Measurements from ENCODE around the gene CHST7. TPM values are rescaled to one million over a fixed set of nuclear protein-coding genes. Genes with fewer than 3 reads are reported as not detected.

The CHST7 gene
- total and polyA plus RNA-seq, 10 of the 15 experiments (the other 5 are each of a cell fraction or from before 2014, with no cell fraction given): 0.58 to 11.0 (median 5.4) TPM

DNA sequence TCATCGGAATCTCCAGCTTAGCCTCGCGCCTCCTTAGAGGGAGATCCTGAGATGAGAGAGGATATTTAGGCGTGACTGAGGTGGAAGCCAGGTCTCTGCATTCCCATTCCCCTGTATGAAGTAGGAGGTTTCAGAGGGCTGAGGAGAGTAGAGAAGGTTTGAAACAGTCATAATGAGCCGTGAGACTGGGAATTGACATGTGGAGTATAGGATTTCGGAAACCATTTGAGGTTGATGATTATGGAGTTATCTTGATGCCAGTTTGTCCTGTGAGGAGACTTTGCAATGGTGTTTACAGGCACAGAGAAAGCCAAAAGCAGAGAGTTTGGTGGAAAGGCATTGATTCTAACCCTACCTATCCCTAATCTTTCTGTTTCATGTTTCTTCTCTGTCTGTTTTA lies 2.0 kb downstream of the CHST7 start:
- BruUV-seq (replicated peaks): no TSS peak
- Histone ChIP-seq H3K9ac (ENCODE audit: control insufficient read depth, insufficient read depth, low read length) (peak overlapping the region; percentile 61), H3K4me3 (peak overlapping the region; percentile 69), H3K4me2 (ENCODE audit: control insufficient read depth, insufficient read depth) (peak overlapping the region; percentile 75), H3K4me1 (ENCODE audit: control insufficient read depth, insufficient read depth, low read length) (peaks cover 26% of the 10 kb centered on the region), H4K20me1 (ENCODE audit: control insufficient read depth, insufficient read depth) (no peaks in the 10 kb centered on the region), H3K27me3 (replicated peaks in 1 of 2; ENCODE audit: control insufficient read depth in 2 of 2, insufficient read depth in 2 of 2, low read length in 1 of 2) (no peaks in the 10 kb centered on the region), H3K36me3 (ENCODE audit: control insufficient read depth in 2 of 2, insufficient read depth in 2 of 2, low read length in 1 of 2) (no peaks in the 10 kb centered on the region; a peak in 1 of 4 replicates), H3K9me3 (replicated peaks; ENCODE audit: control insufficient read depth, insufficient read depth, low read length) (no peaks in the 10 kb centered on the region), H3K27ac (ENCODE audit: control insufficient read depth, insufficient read depth) (peak overlapping the region; percentile 80), H3K79me2 (ENCODE audit: control insufficient read depth, insufficient read depth, low read length) (peaks cover 42% of the 10 kb centered on the region), H2AFZ (ENCODE audit: control insufficient read depth, low read depth, low read length) (no peak overlapping the region)
- DNase-seq (ENCODE audit: low read depth, low spot score) (no peak), FAIRE-seq (no peak), ATAC-seq (no peak)
- 54% methylated on average over 6 of the region's 6 CpGs for WGBS (ENCODE audit: insufficient coverage, insufficient replicate concordance, low lambda C conversion rate, missing lambda C conversion rate)
- intact Hi-C loops (cut with micrococcal nuclease; ENCODE audit: unreplicated experiment) (no loop called here), in situ Hi-C loops (cut with MboI) (no loop called here)
- SMC1A ChIA-PET (ENCODE audit: uncharacterized antibody, unreplicated experiment): interaction anchor here (0.7 to 2.2 kb wide), 5 partner anchors 12 to 167 kb away, joined by 3 to 8 read pairs (median 4); no protein-coding TSS in a partner anchor
- POLR2A ChIA-PET: interaction anchor here (0.8 to 1.0 kb wide), 2 partner anchors 11 to 12 kb away, joined by 4 to 5 read pairs; no protein-coding TSS in a partner anchor
- RAD21 ChIA-PET (ENCODE audit: unreplicated experiment): interaction anchor here (0.8 to 4.4 kb wide), 4 partner anchors 12 to 77 kb away, joined by 3 to 22 read pairs (median 6); no protein-coding TSS in a partner anchor
- CTCF ChIA-PET: interaction anchor here (1.0 to 4.2 kb wide), 7 partner anchors 12 to 772 kb away, joined by 3 to 19 read pairs (median 3); no protein-coding TSS in a partner anchor
- TF ChIP-seq MTA2 (IDR thresholded peaks at IDR 0.05; ENCODE audit: low read depth): no peak
- TF ChIP-seq POLR2A (IDR thresholded peaks at IDR 0.05; ENCODE audit: low read depth, low read length): no peak
- TF ChIP-seq USF1 (IDR thresholded peaks at IDR 0.05; ENCODE audit: borderline replicate concordance, extremely low read length, insufficient read depth, low read depth, low read length): no peak
- no peak for TF ChIP-seq MEF2A (IDR thresholded peaks at IDR 0.05; ENCODE audit: insufficient read depth, low read depth, low read length)
- TF ChIP-seq IRF5 (IDR thresholded peaks at IDR 0.05; ENCODE audit: borderline replicate concordance): no peak
- no peak for TF ChIP-seq IKZF1 (conservative IDR thresholded peaks at IDR 0.05)
- no peak for TF ChIP-seq MTA3 (IDR thresholded peaks at IDR 0.05; ENCODE audit: borderline replicate concordance, low read length)
- TF ChIP-seq STAT1 (conservative IDR thresholded peaks at IDR 0.05): no peak
- no peak for TF ChIP-seq GABPA (IDR thresholded peaks at IDR 0.05; ENCODE audit: low read depth)
- TF ChIP-seq, protein P1, sequence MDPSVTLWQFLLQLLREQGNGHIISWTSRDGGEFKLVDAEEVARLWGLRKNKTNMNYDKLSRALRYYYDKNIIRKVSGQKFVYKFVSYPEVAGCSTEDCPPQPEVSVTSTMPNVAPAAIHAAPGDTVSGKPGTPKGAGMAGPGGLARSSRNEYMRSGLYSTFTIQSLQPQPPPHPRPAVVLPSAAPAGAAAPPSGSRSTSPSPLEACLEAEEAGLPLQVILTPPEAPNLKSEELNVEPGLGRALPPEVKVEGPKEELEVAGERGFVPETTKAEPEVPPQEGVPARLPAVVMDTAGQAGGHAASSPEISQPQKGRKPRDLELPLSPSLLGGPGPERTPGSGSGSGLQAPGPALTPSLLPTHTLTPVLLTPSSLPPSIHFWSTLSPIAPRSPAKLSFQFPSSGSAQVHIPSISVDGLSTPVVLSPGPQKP (IDR thresholded peaks at IDR 0.05; ENCODE audit: low read depth, low read length): no peak
- TF ChIP-seq, protein P2, sequence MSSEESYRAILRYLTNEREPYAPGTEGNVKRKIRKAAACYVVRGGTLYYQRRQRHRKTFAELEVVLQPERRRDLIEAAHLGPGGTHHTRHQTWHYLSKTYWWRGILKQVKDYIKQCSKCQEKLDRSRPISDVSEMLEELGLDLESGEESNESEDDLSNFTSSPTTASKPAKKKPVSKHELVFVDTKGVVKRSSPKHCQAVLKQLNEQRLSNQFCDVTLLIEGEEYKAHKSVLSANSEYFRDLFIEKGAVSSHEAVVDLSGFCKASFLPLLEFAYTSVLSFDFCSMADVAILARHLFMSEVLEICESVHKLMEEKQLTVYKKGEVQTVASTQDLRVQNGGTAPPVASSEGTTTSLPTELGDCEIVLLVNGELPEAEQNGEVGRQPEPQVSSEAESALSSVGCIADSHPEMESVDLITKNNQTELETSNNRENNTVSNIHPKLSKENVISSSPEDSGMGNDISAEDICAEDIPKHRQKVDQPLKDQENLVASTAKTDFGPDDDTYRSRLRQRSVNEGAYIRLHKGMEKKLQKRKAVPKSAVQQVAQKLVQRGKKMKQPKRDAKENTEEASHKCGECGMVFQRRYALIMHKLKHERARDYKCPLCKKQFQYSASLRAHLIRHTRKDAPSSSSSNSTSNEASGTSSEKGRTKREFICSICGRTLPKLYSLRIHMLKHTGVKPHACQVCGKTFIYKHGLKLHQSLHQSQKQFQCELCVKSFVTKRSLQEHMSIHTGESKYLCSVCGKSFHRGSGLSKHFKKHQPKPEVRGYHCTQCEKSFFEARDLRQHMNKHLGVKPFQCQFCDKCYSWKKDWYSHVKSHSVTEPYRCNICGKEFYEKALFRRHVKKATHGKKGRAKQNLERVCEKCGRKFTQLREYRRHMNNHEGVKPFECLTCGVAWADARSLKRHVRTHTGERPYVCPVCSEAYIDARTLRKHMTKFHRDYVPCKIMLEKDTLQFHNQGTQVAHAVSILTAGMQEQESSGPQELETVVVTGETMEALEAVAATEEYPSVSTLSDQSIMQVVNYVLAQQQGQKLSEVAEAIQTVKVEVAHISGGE (CRISPR knock-in tag; IDR thresholded peaks at IDR 0.05): no peak

Data from GM12878 (cell line).